GM21423 (cell line): Measurements from ENCODE around the gene TRIM5.
"Not testable (repeated sequence)": the region's sequence is repeated elsewhere in the genome, so short reads cannot be mapped to it uniquely, and the experiment has no call there.

Source experiments
- ATAC-seq: cut with Tn5 transposase; IDR thresholded peaks from one replicate; pipeline ENCODE4 v1.9.1; 2021; ENCODE audit warnings: mild to moderate bottlenecking, moderate library complexity; ENCODE audit not compliant: unreplicated experiment

TRIM5 gene, protein sequence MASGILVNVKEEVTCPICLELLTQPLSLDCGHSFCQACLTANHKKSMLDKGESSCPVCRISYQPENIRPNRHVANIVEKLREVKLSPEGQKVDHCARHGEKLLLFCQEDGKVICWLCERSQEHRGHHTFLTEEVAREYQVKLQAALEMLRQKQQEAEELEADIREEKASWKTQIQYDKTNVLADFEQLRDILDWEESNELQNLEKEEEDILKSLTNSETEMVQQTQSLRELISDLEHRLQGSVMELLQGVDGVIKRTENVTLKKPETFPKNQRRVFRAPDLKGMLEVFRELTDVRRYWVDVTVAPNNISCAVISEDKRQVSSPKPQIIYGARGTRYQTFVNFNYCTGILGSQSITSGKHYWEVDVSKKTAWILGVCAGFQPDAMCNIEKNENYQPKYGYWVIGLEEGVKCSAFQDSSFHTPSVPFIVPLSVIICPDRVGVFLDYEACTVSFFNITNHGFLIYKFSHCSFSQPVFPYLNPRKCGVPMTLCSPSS

DNA sequence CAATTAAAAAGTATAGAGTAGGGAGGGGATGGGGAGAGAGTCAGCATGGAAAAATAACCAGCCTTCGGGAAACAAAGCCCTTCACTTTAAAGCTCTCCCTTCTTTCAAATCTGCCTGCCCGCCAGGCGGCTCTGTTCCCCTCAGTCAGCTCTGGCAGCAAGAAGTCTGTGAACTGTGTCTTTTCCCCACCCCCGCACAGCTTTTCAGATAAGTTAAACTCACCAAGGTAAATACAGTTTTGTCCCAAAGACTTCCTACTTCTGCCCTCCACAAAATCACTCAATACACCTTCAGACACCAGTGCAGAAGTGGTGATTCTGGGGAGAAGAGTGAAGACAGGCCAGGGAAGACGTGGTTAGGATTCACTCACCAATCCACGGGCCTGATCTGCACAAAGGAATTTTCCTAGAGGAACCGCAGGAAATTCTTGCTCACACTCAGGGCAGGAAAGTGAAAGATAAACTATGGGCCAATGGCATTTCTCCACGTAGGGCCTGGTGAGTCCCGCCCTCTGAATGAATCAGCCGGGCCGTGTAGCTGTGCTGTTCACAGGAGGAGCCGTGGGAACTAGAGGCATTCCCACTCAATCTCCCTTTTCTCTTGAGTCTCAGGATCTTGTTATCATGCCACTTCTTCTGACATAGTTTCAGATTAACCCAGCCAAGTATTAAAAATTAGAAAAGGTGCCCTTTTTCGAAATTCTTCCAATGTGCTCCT is at the start of gene TRIM5:
TSS of gene TRIM5 (minus strand) at position 429 of the 717 bp plus-strand sequence. CDS start 4,897 bp downstream, outside the sequence.
- ATAC-seq = peak; percentile 67

DNA sequence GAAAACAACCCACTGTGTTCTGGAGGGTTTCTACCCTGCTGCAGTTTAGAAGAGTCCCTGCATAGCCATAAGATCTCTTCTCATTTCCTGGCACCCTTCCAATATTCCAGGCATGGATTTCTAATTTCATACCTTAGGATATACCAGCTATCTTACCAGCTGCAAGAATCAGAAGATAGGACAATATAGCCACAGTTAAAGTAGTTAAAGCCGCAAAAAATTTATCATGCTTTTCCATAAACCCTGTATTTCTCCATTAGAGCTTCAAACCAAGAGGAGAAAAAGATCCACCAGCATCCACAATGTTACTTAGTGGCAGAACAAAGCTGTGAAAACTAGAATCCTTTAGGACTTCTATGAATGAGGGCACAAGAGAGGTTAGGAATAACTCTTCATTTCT is 42.8 kb upstream of the TRIM5 start:
- no peak for ATAC-seq

DNA sequence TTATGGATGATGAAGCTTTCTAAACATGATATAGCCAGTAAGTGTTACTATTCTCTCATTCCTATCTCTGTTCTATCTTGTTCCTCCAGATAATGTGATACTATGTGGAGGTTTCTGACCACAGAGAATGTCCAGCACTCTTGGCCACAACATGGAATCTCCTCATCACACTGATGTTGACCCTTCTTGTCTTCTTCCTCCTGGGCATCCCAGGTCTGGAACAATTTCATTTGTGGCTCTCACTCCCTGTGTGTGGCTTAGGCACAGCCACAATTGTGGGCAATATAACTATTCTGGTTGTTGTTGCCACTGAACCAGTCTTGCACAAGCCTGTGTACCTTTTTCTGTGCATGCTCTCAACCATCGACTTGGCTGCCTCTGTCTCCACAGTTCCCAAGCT is 41.5 kb upstream of the TRIM5 start:
- no peak for ATAC-seq

DNA sequence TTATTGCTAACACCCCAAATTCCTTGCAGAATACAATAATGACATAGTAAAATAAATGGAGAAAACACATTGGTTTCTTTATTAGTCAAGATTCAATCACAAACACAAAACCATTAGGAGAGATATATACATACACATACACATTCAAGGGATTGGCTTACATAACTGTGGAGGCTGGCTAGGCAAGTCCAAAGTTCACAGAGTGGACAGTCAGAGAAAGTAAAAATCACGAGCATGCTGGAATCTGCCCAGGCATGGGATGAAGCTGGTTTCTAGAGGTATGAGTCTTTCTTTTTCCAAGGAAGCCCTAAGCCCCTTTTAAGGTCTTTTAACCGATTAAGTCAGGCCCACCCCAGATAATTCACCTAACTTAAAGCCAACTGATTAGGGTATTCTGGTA is 37.7 kb upstream of the TRIM5 start:
- ATAC-seq = no peak

DNA sequence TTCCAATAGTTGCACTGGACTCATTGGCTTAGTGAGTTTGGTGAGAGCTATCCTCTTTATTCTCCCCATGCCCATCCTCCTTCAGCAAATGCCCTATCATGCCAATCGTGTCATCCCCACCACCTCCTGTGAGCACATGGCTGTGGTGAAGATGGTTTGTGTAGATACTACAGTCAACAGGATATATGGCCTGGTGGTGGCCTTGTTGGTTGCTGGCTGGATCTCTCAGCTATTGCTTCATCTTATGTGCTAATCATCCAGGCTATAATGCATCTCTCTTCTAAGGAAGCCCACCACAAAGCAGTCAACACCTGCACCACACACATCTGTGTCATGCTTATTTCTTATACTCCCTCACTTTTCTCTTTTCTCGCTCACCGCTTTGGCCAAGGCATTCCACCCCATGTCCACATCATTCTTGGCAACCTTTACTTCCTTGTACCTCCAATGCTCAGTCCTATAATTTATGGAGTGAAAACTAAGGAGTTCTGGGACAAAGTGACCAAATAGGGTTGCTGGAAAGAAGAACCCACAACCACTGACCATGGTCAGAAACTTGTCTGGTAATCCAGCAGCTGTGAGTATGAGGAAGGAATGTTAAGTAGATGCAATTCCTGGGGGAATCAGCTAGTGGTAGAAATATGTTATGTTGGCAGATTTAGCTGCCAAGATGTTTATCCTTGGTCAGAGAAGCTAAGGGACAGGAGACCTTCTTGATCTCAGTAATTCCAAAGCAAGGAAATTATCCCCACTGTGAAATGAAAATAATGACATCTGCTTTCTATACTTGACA is 35.0 kb upstream of the TRIM5 start:
- ATAC-seq = no peak

DNA sequence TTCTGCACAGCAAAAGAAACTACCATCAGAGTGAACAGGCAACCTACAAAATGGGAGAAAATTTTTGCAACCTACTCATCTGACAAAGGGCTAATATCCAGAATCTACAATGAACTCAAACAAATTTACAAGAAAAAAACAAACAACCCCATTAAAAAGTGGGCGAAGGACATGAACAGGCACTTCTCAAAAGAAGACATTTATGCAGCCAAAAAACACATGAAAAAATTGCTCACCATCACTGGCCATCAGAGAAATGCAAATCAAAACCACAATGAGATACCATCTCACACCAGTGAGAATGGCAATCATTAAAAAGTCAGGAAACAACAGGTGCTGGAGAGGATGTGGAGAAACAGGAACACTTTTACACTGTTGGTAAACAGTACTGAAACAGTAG is 31.6 kb upstream of the TRIM5 start:
- not testable (repeated sequence) for ATAC-seq

DNA sequence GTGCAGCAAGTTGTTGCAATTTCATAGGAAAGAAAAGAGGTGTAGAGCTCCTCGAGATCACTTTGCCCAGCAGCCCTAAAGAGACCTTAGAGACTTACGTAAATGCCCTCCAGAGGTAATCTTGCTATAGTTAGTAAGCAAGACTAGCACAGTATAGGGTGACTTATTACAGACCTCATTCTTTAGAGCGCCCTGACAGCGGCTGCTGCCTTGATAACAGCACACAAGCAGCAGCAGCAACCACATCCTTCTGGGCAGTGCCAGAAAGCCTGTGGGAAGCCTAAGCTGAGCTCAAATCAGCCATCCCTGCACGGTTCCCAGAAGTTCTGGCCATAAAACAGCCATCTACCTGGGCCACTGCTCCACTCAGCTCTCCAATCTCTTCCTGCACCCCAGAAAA is 28.8 kb upstream of the TRIM5 start:
- ATAC-seq = no peak

DNA sequence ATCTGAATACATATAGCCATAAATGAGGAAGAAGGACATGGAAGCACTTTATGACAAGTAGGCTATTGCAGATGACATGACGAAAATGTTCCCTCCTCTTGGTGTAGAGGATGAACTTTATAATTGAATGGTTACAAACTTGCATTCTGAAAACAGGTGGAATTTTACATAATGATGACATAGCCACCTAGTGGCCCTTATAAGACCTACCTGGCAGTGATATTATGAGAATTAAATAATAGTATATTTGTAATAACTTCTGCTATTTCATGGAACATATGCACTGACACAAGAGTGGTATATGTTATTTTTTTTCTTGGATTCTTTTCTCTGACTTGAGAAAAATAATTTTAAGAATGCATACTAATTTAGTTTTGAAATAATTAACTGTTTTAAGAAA is 27.6 kb upstream of the TRIM5 start:
- no peak for ATAC-seq

DNA sequence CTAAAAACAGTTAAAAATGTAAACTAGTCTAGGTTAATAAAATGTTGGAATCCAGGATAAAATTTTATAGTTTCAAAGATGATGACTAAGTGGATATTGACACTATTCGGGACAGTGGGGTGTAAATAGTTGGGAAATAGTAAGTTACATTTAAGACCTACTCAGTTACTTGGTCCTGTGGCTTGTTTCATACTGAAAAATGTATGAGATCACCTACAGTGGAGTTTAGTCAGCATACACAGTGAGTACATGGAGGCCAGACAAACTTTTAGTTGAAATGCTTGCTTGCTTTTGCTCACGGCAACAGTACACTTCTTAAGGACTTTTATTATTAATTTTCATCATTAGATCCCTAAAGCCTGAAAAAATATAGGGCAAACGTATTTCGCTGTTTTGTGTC is 20.8 kb upstream of the TRIM5 start:
- no peak for ATAC-seq

DNA sequence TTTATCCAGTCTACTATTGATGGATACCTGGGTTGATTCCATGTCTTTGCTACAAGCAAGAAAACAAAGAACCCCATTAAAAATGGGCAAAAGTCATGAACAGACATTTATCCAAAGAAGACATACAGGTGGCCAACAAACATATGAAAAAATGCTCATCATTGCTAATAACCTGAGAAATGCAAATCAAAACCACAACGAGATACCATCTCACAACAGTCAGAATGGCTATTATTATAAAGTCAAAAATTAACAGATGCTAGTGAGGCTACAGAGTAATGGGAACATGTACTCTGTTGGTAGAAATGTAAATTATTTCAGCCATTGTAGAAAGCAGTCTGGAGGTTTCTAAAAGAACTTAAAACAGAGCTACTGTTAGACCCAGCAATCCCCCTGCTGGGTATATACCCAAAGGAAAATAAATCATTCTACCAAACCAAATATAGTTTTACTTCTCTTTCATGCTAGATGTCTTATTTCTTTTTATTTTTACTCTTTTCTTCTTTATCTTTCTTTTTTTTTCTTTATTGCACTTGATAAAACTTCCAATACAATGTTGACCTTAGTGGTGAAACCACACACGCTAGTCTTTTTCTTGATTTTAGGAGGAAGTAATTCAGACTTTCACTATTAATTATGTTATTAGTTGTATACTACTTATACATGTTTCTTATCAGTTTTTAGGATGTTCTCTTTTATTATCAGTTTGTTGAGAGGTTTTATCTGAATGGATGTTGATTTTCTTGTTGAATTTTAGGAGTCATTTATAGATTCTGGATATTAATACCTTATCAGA is 19.1 kb upstream of the TRIM5 start:
- ATAC-seq = peak; percentile 85

DNA sequence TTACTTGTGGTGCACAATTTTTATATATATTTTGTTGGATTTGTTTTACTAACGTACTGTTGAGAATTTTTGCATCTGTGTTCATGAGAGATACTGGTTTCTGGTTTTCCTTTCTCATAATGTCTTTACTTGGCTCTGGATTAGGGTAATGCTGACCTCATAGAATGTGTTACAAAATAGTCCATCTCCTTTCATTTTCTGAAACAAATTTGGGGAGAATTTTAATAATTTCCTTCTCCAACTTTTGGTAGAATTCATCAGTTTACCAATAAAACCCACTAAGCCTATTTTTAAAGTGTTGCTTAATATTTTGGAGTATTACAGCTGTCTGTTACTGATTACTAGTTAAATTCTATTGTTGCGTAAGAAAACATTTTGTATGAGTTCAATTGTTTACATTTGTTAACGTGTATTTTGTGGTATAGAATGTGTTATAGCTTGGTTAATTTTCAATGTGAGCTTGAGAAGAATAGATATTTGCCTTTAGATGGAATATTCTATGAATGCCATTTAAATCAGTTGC is 16.2 kb upstream of the TRIM5 start:
- ATAC-seq = no peak

DNA sequence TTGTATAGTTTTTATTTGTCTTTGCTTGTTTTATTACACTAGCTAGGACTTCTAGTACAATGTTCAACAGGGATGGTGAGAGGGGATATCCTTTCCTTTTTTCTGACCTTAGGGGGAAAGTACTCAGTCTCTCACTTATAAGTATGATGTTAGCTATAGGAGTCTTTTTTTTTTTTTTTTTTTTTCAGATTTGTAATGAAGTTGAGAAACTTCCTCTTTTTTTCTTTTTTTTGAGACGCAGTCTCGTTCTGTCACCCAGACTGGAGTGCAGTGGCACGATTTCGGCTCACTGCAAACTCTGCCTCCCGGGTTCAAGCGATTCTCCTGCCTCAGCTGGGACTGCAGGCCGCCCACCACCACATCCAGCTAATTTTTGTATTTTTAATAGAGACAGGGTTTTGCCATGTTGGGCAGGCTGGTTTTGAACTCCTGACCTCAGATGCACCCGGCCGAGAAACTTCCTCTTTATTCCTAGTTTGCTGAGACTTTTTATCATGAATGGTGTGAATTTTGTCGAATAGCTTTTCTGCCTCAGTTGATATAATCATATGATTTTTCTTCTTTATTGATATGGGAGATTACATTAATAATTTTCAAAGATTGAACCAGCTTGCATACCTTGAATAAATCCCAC is 15.7 kb upstream of the TRIM5 start:
- no peak for ATAC-seq

DNA sequence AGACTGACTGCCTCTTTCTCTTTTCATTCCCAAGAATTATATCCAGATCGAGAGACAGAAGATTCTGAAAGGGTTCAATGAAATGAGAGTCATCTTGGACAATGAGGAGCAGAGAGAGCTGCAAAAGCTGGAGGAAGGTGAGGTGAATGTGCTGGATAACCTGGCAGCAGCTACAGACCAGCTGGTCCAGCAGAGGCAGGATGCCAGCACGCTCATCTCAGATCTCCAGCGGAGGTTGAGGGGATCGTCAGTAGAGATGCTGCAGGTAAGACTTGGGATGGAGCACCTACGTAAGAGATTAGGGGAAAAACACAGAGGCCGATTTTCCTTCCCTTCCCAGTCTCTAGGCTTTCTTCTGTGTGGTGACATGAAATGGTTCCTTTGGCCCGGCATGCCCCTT is 13.4 kb upstream of the TRIM5 start:
- no peak for ATAC-seq

DNA sequence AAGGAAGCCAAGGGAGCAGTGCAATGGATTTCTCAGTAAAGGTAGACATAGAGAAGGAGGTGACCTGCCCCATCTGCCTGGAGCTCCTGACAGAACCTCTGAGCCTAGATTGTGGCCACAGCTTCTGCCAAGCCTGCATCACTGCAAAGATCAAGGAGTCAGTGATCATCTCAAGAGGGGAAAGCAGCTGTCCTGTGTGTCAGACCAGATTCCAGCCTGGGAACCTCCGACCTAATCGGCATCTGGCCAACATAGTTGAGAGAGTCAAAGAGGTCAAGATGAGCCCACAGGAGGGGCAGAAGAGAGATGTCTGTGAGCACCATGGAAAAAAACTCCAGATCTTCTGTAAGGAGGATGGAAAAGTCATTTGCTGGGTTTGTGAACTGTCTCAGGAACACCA is 11.3 kb upstream of the TRIM5 start:
- ATAC-seq = no peak

DNA sequence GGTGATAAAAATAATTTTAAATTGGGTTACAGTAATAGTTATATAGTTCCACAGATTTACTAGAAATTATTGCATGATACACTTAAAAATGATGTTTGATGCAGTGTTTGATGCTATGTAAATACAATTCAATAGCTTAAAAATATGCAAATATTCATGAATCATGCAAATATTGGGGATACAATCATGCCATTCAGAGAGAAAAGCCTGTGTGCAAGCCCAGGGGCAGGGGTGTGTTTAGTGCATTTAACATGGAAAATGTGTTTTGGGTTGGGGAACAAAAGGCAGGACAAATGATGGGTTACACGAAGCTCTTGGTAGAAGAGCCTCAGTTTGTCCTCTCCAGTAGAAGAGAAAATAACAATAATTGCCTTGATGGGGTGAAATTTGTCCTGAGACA is 10.7 kb upstream of the TRIM5 start:
- ATAC-seq = no peak

DNA sequence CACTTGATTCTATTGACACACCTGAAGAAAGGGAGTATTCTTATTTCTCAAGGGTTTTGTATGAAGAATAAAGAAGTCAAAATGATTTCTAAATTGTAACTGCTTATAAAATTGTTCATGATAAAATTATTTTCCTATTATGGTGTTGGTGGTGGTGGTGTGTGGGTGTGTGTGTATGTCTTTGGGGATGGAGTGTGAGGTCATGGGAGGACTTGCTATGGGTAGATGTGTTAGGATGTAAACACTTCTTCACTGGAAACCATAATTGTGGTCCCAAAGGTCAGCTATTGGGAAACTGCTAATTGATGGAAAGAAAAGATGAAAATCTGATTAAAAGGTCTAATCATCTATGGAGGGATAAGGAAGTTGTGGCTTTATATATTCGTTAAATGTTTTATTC is 9.8 kb upstream of the TRIM5 start:
- ATAC-seq = no peak

DNA sequence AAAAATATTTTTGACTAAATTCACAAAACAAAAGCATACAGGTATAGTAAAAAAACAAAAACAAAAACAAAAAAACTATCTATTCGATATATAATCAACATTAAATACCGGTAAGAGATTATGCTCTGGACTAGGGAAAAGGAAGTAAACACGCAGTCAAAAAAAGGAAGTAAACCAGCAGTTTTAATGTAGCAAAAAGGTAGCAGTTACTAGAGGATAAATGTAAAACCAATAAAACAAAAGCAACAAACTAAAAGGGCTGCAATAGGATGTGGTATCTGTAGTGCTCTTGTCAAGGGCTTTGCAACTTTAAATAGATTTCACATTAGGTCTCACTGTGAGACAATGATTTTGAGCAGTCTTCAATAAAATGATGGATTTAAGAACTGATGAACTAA is 7.1 kb upstream of the TRIM5 start:
- ATAC-seq = no peak

DNA sequence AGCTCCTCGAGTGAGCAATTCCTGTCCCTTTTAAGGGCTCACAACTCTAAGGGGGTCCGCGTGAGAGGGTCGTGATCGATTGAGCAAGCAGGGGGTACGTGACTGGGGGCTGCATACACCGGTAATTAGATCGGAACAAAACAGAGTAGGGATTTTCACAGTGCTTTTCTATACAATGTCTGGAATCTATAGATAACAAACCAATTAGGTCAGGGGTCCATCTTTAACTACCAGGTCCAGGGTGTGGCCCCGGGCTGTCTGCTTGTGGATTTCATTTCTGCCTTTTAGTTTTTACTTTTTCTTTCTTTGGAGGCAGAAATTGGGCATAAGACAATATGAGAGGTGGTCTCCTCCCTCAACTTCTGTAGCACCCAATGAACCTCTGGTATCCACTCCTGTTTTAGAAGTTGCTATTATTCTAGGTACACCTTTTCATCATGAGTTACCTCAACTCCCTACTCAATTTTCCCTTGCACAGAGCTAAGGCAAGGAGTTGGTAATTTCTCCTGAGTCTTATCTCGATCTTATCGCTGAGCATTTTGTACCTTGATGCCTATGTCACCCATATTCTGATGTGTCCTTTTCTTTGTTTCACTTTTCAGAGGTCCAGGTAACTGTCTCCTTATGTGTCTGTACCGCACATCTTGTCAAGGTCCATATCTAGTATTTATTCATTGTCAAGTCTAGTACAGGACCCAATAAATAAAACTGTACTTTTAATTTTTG is 6.5 kb upstream of the TRIM5 start:
- not testable (repeated sequence) for ATAC-seq

DNA sequence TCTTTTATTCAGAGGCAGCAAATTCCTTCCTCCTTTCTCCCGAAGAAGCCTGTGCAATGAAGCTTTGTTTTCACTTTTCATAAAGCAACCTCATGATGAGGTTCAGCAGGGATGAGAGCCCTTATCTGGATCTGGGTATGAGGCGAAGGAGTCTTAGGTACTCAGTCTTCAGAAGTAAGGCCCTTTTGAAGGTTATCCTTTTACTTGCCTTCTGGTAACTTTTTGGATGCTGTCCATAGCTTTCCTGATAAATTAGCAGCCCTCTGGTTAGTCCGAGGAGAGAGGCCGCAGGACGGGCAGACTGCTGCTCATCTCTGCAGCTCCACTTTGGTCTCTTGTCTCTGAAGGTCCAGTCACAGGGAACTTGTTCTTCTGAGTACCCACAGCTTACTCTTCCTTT is 5.9 kb upstream of the TRIM5 start:
- no peak for ATAC-seq
